Measurements from ENCODE around the gene MPHOSPH6. TPM values are rescaled to one million over a fixed set of nuclear protein-coding genes. Genes with fewer than 3 reads are reported as not detected.

MPHOSPH6 gene
- total and polyA plus RNA-seq, 4 donors: 27.5 to 61.7 (median 48.5) TPM

- WGBS (ENCODE audit: insufficient coverage): no CpG with 5 or more reads among the region's 2 CpGs
- H3K9me3 ChIP-seq (ENCODE audit: control insufficient read depth, insufficient read depth, low read length): no peaks in the 10 kb centered on the region
- no peak overlapping the region for H3K4me3 ChIP-seq (ENCODE audit: low read depth, low read length)
- H3K27me3 ChIP-seq (ENCODE audit: control insufficient read depth, insufficient read depth, low read length): no peaks in the 10 kb centered on the region
- no peak for DNase-seq (ENCODE audit: low read depth in 4 of 6, low spot score in 6 of 6)
- no peaks in the 10 kb centered on the region for H3K4me1 ChIP-seq (ENCODE audit: control insufficient read depth, insufficient read depth, low read length)
- no peaks in the 10 kb centered on the region for H3K36me3 ChIP-seq (ENCODE audit: control insufficient read depth, insufficient read depth, low read length)
- no peak overlapping the region for H3K27ac ChIP-seq (ENCODE audit: low read depth, low read length)
Observed at GRCh38 chr16:82195917-82196494, 26.0 kb upstream of the MPHOSPH6 start.

- no peak for DNase-seq (ENCODE audit: low read depth in 4 of 6, low spot score in 6 of 6)
- H3K27me3 ChIP-seq (ENCODE audit: control insufficient read depth, insufficient read depth, low read length): no peaks in the 10 kb centered on the region
- no peak overlapping the region for H3K27ac ChIP-seq (ENCODE audit: low read depth, low read length)
- no peaks in the 10 kb centered on the region for H3K36me3 ChIP-seq (ENCODE audit: control insufficient read depth, insufficient read depth, low read length)
- no peaks in the 10 kb centered on the region for H3K4me1 ChIP-seq (ENCODE audit: control insufficient read depth, insufficient read depth, low read length)
- H3K9me3 ChIP-seq (ENCODE audit: control insufficient read depth, insufficient read depth, low read length): no peaks in the 10 kb centered on the region
- H3K4me3 ChIP-seq (ENCODE audit: low read depth, low read length): no peak overlapping the region
- WGBS (ENCODE audit: insufficient coverage): no CpG with 5 or more reads among the region's 1 CpG
Observed at GRCh38 chr16:82194086-82194485, 24.1 kb upstream of the MPHOSPH6 start.

- Histone ChIP-seq H3K4me1 (ENCODE audit: control insufficient read depth, insufficient read depth, low read length) (no peaks in the 10 kb centered on the region), H3K9me3 (ENCODE audit: control insufficient read depth, insufficient read depth, low read length) (no peaks in the 10 kb centered on the region), H3K36me3 (ENCODE audit: control insufficient read depth, insufficient read depth, low read length) (no peaks in the 10 kb centered on the region), H3K4me3 (ENCODE audit: low read depth, low read length) (no peak overlapping the region), H3K27me3 (ENCODE audit: control insufficient read depth, insufficient read depth, low read length) (no peaks in the 10 kb centered on the region), H3K27ac (ENCODE audit: low read depth, low read length) (no peak overlapping the region)
- 89% methylated on average over 3 of the region's 4 CpGs for WGBS (ENCODE audit: insufficient coverage)
- DNase-seq (ENCODE audit: low read depth in 4 of 6, low spot score in 6 of 6): no peak
Observed at GRCh38 chr16:82192665-82193064, 22.6 kb upstream of the MPHOSPH6 start.

- no CpG with 5 or more reads among the region's 2 CpGs for WGBS (ENCODE audit: insufficient coverage)
- Histone ChIP-seq H3K4me3 (ENCODE audit: low read depth, low read length) (no peak overlapping the region), H3K36me3 (ENCODE audit: control insufficient read depth, insufficient read depth, low read length) (no peaks in the 10 kb centered on the region), H3K27me3 (ENCODE audit: control insufficient read depth, insufficient read depth, low read length) (no peaks in the 10 kb centered on the region), H3K4me1 (ENCODE audit: control insufficient read depth, insufficient read depth, low read length) (no peaks in the 10 kb centered on the region), H3K9me3 (ENCODE audit: control insufficient read depth, insufficient read depth, low read length) (no peaks in the 10 kb centered on the region), H3K27ac (ENCODE audit: low read depth, low read length) (no peak overlapping the region)
- no peak for DNase-seq (ENCODE audit: low read depth in 4 of 6, low spot score in 6 of 6)
Observed at GRCh38 chr16:82190386-82190785, 20.4 kb upstream of the MPHOSPH6 start.

GRCh38 chr16:82187829-82188228 lies 17.8 kb upstream of the MPHOSPH6 start:
- H3K27ac ChIP-seq (ENCODE audit: low read depth, low read length): no peak overlapping the region
- H3K4me1 ChIP-seq (ENCODE audit: control insufficient read depth, insufficient read depth, low read length): no peaks in the 10 kb centered on the region
- H3K9me3 ChIP-seq (ENCODE audit: control insufficient read depth, insufficient read depth, low read length): no peaks in the 10 kb centered on the region
- WGBS (ENCODE audit: insufficient coverage): no CpG with 5 or more reads among the region's 1 CpG
- H3K4me3 ChIP-seq (ENCODE audit: low read depth, low read length): no peak overlapping the region
- no peaks in the 10 kb centered on the region for H3K27me3 ChIP-seq (ENCODE audit: control insufficient read depth, insufficient read depth, low read length)
- no peak for DNase-seq (ENCODE audit: low read depth in 4 of 6, low spot score in 6 of 6)
- no peaks in the 10 kb centered on the region for H3K36me3 ChIP-seq (ENCODE audit: control insufficient read depth, insufficient read depth, low read length)

GRCh38 chr16:82185012-82185411 lies 15.0 kb upstream of the MPHOSPH6 start:
- no peak overlapping the region for H3K4me3 ChIP-seq (ENCODE audit: low read depth, low read length)
- no peaks in the 10 kb centered on the region for H3K4me1 ChIP-seq (ENCODE audit: control insufficient read depth, insufficient read depth, low read length)
- no peak for DNase-seq (ENCODE audit: low read depth in 4 of 6, low spot score in 6 of 6)
- H3K9me3 ChIP-seq (ENCODE audit: control insufficient read depth, insufficient read depth, low read length): no peaks in the 10 kb centered on the region
- H3K27ac ChIP-seq (ENCODE audit: low read depth, low read length): no peak overlapping the region
- H3K27me3 ChIP-seq (ENCODE audit: control insufficient read depth, insufficient read depth, low read length): no peaks in the 10 kb centered on the region
- H3K36me3 ChIP-seq (ENCODE audit: control insufficient read depth, insufficient read depth, low read length): no peaks in the 10 kb centered on the region

GRCh38 chr16:82184213-82184612 lies 14.2 kb upstream of the MPHOSPH6 start:
- no peaks in the 10 kb centered on the region for H3K27me3 ChIP-seq (ENCODE audit: control insufficient read depth, insufficient read depth, low read length)
- 94% methylated on average over 2 of the region's 5 CpGs for WGBS (ENCODE audit: insufficient coverage)
- no peaks in the 10 kb centered on the region for H3K4me1 ChIP-seq (ENCODE audit: control insufficient read depth, insufficient read depth, low read length)
- no peaks in the 10 kb centered on the region for H3K9me3 ChIP-seq (ENCODE audit: control insufficient read depth, insufficient read depth, low read length)
- no peak overlapping the region for H3K4me3 ChIP-seq (ENCODE audit: low read depth, low read length)
- H3K27ac ChIP-seq (ENCODE audit: low read depth, low read length): no peak overlapping the region
- no peaks in the 10 kb centered on the region for H3K36me3 ChIP-seq (ENCODE audit: control insufficient read depth, insufficient read depth, low read length)
- DNase-seq (ENCODE audit: low read depth in 4 of 6, low spot score in 6 of 6): no peak

GRCh38 chr16:82183004-82183397 lies 13.0 kb upstream of the MPHOSPH6 start:
- Histone ChIP-seq H3K4me1 (ENCODE audit: control insufficient read depth, insufficient read depth, low read length) (no peaks in the 10 kb centered on the region), H3K36me3 (ENCODE audit: control insufficient read depth, insufficient read depth, low read length) (no peaks in the 10 kb centered on the region), H3K27me3 (ENCODE audit: control insufficient read depth, insufficient read depth, low read length) (peaks cover 2% of the 10 kb centered on the region), H3K27ac (ENCODE audit: low read depth, low read length) (no peak overlapping the region), H3K4me3 (ENCODE audit: low read depth, low read length) (no peak overlapping the region), H3K9me3 (ENCODE audit: control insufficient read depth, insufficient read depth, low read length) (no peaks in the 10 kb centered on the region)
- DNase-seq (ENCODE audit: low read depth in 4 of 6, low spot score in 6 of 6): no peak
- WGBS (ENCODE audit: insufficient coverage): no CpG with 5 or more reads among the region's 1 CpG

GRCh38 chr16:82182266-82183003 lies 12.4 kb upstream of the MPHOSPH6 start:
- H3K4me3 ChIP-seq (ENCODE audit: low read depth, low read length): no peak overlapping the region
- H3K9me3 ChIP-seq (ENCODE audit: control insufficient read depth, insufficient read depth, low read length): no peaks in the 10 kb centered on the region
- no CpG with 5 or more reads among the region's 4 CpGs for WGBS (ENCODE audit: insufficient coverage)
- H3K36me3 ChIP-seq (ENCODE audit: control insufficient read depth, insufficient read depth, low read length): no peaks in the 10 kb centered on the region
- H3K27me3 ChIP-seq (ENCODE audit: control insufficient read depth, insufficient read depth, low read length): peaks cover 2% of the 10 kb centered on the region
- no peaks in the 10 kb centered on the region for H3K4me1 ChIP-seq (ENCODE audit: control insufficient read depth, insufficient read depth, low read length)
- DNase-seq (ENCODE audit: low read depth in 4 of 6, low spot score in 6 of 6): no peak
- no peak overlapping the region for H3K27ac ChIP-seq (ENCODE audit: low read depth, low read length)

GRCh38 chr16:82181461-82182185 lies 11.6 kb upstream of the MPHOSPH6 start:
- H3K4me1 ChIP-seq (ENCODE audit: control insufficient read depth, insufficient read depth, low read length): no peaks in the 10 kb centered on the region
- H3K9me3 ChIP-seq (ENCODE audit: control insufficient read depth, insufficient read depth, low read length): no peaks in the 10 kb centered on the region
- H3K4me3 ChIP-seq (ENCODE audit: low read depth, low read length): no peak overlapping the region
- H3K27ac ChIP-seq (ENCODE audit: low read depth, low read length): no peak overlapping the region
- DNase-seq (ENCODE audit: low read depth in 4 of 6, low spot score in 6 of 6): no peak
- WGBS (ENCODE audit: insufficient coverage): 50% methylated on average over 1 of the region's 3 CpGs
- H3K27me3 ChIP-seq (ENCODE audit: control insufficient read depth, insufficient read depth, low read length): peaks cover 2% of the 10 kb centered on the region
- no peaks in the 10 kb centered on the region for H3K36me3 ChIP-seq (ENCODE audit: control insufficient read depth, insufficient read depth, low read length)

All from spinal cord (tissue), 10 donors.